ENCODE results near the gene PPIP5K1.
A peak's percentile ranks its signal among the peaks of the same experiment; 100 is the strongest.
"Not testable (repeated sequence)": the region's sequence is repeated elsewhere in the genome, so short reads cannot be mapped to it uniquely, and the experiment has no call there.

The PPIP5K1 gene

DNA sequence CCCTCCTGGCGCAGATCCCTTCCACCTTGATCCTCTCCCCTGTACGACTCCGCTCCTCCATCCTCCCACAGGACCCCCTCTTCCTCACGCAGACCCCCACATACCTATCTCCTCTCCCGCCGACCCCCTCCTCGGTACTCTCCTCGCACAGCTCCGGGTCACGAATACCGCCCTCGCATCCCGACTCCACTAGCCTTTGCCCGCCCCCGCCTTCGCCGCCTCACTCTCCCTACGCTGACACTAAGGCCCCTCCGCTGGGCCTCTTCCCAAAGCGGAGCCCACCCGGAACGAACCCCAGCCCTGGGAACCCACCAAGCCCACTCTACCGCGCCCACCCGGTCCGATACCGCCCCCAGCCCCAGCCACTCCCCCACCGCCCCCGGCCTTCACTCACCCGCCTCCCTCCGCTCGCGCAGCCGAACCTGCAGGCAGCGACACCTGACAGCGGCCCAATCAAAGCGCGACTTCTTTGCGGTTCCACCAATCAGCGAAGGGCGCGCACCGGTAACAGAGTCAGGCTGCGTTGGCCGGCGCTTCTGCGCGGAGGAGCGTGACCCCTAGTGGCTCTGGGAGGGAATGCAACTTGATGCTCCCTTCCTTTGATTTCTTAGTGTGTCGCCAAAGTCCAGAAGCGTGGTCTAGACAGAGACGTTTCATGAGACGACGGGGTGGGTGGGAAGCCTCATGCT lies at the start of gene PPIP5K1:
TSS of gene PPIP5K1 (minus strand) at position 431 of the 689 bp plus-strand sequence. CDS start 5,704 bp downstream, outside the sequence.
- not testable (repeated sequence) for DNase-seq (ENCODE audit: low spot score)

DNA sequence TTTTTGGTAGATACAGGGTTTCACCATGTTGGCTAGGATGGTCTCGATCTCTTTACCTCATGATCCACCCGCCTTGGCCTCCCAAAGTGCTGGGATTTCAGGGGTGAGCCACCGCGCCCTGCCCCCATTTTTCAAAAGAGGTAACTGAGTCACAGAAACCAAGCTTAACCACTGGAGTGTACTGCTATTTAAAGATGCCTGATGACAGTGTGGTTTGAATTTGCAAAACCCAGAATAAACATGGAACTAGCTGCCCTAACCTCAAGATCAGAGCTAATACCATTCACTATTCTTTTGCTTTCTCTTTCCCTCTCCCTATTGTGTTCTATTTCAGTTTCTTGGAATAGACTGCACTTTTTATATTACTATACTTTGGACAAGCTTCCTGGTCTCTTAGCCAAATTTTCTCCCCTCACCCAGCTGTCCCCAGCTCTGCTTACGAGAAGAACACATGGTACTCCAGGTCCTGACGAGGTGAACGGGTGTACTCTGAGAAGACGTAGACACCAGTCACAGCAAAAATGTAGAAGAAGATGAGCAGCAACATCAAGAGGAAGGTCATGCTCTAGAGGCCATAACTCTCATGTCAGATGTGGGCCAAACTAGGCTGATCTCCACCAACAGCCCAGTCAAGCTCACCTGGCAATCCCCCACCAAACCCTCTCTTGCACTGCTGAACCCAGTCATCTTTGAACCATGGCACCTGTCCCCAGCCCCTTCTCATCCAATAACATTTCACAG lies 48.6 kb upstream of the PPIP5K1 start:
- not testable (repeated sequence) for DNase-seq (ENCODE audit: low spot score)

DNA sequence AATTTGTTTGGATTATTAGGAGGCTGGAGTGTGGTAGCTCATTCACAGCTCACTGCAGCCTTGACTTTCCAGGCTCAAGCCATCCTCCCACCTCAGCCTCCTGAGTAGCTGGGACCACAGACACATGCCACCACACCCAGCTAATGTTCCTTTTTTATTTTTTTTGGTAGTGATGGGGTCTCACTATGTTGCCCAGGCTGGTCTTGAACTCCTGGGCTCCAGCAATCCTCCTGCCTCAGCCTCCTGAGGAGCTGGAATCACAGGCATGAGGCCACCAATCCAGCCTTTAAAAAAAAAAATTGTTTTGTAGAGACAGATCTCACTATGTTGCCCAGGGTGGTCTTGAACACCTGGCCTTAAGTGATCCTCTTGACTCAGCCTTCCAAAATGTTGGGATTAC lies 36.9 kb upstream of the PPIP5K1 start:
- DNase-seq (ENCODE audit: low spot score), result not testable (repeated sequence)

DNA sequence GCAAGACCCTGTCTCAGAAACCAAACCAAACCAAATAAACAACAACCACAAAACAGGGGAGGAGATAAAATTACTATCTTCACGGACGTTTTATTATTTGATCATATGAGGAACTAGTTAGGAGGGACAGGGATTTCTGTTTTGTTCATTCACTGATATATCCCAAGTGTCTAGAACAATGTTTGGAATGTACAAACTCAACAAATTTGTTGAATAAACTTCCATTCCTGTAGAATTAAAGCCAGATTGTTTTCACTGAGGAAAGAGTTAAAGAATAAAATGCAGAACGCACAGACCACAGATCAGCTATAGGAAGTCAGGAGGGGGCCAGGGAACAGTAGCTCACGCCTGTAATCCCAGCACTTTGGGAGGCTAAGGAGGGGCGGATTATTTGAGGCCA lies 35.1 kb upstream of the PPIP5K1 start:
- DNase-seq (ENCODE audit: low spot score), result no peak

DNA sequence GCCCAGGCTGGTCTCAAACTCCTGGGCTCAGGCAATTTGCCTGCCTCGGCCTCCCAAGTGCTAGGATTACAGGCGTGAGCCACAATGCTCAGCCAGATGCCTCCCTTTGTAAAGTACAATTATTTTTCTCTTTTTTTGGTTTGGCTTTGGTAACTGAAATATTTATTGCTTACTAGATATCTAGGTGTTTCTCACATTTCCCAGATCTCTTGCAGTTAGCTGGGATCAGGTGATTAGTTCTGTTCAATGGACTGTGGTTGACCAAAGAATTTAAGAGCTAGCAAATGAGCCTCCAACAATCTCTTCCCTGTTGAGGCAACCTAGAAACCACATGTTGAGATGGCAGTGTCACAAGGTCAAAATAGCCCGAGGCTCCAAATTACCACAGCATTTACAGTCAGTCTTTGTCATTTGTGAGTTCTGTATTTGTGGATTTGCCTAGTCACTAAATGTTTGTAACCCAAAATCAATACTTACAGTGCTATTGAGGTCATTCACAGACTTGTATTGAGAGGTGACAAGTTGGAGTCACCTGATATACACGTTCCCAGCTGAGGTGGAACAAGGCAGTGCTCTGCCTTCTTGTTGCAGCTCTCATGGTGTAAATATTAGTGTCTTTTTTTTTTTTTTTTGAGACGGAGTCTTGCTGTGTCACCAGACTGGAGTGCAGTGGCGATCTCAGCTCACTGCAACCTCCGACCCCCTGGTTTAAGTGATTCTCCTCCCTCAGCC lies 32.2 kb upstream of the PPIP5K1 start:
- peak; percentile 18 for DNase-seq (ENCODE audit: low spot score)

DNA sequence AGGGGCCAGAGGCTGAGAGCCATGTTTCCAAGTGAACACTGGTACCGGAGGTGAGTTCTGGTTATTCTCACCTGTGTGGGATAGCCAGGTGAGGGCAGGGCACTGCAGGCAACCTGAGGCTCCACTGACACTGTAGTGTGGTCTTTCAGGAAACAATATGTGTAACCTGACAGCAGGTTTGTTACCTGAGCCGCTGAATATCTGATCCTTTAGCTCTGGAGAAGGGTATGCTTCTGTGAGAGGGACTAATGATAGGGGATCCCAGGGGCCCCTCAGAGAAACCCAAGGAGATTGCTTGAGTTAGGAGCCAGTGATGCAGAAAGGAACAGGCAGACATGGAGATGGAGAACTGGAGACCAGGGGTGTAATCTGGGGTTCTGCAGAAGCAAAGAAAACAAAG lies 28.7 kb upstream of the PPIP5K1 start, which contains the start of gene STRC:
TSS of gene STRC (minus strand) at position 101 of the 400 bp plus-strand sequence. CDS start at position 23, 78 bp downstream.
- not testable (repeated sequence) for DNase-seq (ENCODE audit: low spot score)

DNA sequence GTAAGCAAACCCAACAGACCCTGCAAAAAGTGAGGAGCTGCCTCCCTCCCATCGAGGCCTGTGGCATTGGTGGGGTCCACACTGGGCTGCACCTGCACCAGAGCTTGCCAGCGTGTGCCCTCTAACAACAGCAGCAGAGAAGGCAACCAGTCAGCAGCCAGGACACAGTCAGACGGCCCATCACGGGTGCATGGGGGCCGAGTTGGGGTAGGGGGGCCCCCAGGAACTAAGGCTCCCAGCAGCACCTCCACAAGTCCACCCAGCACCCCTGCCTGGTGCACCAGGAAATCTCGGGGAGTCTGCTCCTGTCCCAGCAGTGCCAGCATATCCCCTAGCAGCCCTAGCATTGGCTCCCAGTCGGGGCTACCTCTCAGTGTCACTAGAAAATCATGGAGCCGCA lies 27.7 kb upstream of the PPIP5K1 start:
- not testable (repeated sequence) for DNase-seq (ENCODE audit: low spot score)

DNA sequence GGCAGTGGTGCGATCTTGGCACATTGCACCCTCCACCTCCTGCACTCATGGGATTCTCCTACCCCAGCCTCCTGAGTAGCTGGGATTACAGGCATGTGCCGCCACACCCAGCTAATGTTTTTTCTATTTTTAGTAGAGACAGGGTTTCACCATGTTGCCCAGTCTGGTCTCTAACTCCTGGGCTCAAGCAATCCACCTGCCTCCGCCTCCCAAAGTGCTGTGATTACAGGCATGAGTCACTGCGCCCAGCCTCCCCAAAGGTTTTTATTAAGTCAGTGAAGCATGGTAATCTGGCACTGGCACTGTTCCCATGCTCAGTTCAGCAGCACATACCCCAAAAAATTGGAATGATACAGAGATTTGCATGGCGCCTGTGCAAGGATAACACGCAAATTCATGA lies 12.2 kb upstream of the PPIP5K1 start:
- DNase-seq (ENCODE audit: low spot score), result peak; percentile 34

DNA sequence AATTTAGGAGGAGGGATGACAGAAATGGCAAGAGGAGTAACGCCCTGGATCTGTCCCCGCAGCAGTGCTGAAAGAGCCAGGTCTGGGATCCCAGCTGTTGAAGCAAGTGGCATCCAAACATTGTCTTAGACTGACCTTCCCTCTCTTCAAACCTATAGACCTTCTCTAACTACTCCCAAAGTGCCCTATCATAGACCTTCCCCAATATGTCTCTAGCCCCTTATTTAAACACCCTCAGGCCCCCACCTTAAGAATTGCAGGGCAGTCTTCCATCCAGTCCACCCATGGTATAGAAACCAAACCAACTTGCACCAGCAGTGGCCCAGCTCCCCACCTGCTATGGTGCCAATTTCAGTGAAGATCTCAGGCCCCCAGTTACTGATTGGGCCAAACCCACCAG lies 10.2 kb upstream of the PPIP5K1 start:
- not testable (repeated sequence) for DNase-seq (ENCODE audit: low spot score)

DNA sequence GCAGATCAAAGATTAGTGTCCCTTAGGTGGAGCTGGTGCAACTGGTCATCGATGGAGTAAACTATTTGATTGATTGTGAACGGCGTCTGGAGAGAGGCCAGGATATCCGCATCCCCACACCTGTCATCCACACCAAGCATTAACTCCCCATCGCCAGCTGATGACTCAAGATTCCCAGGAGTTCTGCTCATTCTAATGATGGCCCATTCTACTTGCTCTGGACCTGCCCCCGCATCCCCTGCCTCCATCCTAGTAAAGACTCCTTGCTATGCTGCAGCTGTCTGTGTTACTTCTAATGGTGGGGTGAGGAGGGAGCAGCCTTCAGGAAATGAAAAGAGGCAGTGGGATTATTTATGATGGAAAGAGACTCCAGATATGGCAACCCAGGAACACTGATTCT lies 9.1 kb upstream of the PPIP5K1 start:
- not testable (repeated sequence) for DNase-seq (ENCODE audit: low spot score)

DNA sequence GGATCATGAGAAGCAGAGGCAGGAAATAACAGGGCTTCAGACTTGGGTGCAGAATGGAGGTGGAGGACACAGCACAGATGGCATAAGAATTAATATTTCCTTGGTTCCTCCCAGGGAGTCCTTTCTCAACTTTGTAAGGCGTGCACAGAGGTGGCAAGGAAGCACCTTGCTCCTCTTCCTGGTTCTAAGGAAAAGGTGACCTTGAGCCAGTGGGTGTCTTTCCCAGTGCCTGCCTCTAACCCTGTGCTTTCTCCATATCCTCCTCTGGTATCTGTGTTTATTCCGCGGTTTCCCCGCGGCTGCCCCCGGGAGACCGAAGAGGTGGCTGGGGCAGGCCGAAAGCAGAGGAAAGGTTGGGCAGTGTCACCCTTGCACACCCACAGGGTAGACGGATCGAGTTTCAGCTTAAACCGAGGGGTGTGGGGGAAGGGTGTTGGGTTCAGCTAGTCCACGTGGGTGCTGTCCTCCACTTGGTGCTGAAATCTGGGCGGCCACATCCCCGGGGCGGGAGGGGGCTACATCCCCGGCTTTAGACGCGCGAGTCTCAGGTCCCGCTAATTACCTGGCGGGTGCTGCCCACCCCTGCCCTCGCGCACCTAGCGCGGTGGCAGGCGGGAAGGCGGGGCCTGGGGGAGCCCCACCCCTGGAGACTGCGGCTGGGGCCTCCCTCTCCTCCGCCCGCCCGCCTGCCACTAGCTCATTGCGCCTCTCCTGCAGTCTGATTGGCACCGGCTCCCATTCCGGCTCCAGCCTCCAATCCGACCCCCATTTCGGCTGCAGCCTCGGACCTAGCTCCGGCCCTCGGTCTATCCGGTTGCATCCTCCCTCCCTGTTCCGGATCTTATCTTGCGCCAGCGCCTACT lies 3.6 kb upstream of the PPIP5K1 start, which contains the start of gene CKMT1B:
TSS of gene CKMT1B (plus strand) at position 700 of the 863 bp plus-strand sequence. CDS start 192 bp downstream, outside the sequence.
- not testable (repeated sequence) for DNase-seq (ENCODE audit: low spot score)

DNA sequence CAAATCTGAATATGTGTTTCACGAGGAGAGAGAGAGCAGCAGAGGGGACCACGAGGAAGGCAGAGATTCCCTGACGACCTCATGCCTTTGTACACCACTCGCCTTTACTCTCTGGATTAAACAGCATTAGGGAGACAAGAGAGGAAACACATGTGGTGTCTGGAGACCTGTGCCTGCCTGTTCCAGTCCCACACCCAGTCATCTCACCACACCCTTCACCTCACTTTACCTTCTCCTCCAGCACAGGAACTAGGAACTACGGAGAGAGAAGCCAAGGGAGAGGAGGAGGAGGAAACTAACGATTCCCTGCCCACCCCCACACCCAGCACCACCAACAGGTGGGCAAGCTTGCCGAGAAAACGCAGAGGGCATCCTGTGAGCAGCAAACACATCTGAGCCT lies 2.8 kb upstream of the PPIP5K1 start:
- not testable (repeated sequence) for DNase-seq (ENCODE audit: low spot score)

DNA sequence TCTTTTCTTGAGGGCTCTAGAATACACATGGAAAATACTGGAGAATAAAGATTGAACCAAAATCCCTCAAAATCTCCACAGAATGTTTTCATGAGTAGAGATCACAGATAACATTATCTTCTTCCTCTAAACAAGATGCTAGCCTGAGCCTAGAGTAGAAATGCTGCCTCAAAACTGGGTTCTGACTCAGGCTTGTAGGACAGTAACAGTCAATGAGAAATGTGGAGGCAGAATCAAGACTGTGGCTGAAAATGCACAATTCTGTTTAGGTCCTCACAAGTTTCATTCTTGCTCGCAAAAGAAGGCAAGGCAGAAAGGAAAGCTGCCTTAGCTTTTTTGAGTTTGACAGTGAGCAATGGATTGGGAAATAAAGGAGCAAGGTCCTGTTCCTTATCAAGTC lies 15.4 kb downstream of the PPIP5K1 start:
- DNase-seq (ENCODE audit: low spot score), result not testable (repeated sequence)

DNA sequence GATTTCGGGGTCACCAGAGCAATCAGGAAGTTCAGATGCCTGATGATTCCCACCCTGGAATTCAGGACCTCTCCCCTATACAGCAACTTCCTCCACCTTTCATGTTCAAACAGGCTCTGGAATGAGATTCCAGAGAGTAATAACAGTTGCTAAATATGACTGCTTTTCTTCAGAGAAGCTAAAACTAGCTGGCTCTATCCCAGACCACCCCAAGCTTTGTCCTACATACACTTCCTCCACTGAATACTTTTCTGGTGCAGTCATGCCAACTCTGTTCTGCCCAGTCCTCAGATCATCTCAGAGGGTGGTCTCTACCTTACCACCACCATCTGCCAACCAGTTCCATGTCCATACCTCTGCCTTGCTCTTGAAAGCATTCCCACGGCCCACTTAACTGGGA lies 23.4 kb downstream of the PPIP5K1 start:
- not testable (repeated sequence) for DNase-seq (ENCODE audit: low spot score)

DNA sequence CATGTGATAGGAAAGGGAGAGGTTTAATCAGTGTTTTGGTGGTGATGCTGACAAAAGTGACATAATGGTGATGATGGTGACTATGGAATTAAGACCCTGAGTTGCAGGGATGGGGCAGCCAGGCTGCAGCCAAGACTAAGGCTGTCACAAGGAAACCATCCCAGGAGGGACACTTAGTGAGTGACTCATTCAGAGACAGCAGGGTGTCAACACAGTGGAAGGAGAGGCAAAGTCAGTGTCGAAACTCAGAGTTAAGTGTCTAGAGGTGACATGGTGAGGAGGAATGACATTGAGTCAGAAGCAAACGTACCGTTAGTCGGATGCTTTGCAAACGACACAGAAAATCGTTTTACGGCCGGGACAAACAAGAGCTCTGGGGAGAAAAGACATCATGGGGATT lies 26.2 kb downstream of the PPIP5K1 start:
- DNase-seq (ENCODE audit: low spot score), result not testable (repeated sequence)

DNA sequence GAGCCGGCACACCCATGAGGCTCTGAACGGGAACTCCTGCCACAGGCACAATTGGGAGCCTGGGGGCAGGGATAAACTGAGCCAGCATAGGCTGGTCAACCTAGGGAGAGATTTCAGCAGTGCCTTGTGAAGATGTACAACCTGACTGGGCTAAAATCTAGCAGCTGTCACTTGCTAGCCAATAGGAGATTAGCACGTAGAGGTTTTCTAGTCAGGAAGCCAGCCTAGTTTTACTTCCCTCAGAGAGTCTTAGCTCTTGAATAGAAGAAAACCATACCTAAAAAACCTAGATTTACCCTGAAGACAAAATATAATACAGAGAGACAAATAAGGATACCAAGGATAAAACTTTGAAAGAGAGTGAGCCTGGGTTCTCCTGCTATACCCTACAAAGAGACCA lies 27.3 kb downstream of the PPIP5K1 start:
- not testable (repeated sequence) for DNase-seq (ENCODE audit: low spot score)

DNA sequence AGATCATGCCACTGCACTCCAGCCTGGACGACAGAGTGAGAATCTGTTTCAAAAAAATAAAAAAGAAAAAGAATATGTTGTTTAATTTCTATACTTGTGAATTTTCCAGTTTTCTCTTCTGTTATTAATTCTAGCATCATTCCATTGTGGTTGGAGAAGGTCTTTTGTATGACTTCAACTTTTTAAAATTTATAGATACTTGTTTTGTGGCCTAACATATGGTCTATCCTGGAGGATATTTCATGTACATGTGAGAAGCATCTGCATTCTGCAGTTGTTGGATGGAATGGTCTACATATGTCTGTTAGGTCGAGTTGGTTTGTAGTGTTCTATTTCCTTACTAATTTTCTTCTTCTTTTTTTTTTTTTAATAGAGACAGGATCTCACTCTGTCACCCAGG lies 37.0 kb downstream of the PPIP5K1 start:
- DNase-seq (ENCODE audit: low spot score), result no peak

DNA sequence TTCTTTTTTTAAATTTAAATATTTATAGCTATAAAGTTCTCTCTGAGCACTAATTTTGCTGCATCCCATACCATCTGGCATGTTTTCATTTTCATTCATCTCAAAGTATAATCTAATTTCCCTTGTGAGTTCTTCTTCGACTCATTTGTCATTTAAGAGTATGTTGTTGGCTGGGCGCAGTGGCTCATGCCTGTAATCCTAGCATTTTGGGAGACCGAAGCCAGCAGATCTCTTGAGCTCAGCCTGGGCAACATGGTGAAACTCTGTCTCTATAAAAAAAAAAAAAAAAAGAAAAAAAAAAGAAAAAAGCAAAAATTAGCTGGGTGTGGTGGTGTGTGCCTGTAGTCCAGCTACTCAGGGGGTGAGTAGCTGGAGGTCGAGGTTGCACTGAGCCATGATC lies 37.8 kb downstream of the PPIP5K1 start:
- DNase-seq (ENCODE audit: low spot score), result no peak

DNA sequence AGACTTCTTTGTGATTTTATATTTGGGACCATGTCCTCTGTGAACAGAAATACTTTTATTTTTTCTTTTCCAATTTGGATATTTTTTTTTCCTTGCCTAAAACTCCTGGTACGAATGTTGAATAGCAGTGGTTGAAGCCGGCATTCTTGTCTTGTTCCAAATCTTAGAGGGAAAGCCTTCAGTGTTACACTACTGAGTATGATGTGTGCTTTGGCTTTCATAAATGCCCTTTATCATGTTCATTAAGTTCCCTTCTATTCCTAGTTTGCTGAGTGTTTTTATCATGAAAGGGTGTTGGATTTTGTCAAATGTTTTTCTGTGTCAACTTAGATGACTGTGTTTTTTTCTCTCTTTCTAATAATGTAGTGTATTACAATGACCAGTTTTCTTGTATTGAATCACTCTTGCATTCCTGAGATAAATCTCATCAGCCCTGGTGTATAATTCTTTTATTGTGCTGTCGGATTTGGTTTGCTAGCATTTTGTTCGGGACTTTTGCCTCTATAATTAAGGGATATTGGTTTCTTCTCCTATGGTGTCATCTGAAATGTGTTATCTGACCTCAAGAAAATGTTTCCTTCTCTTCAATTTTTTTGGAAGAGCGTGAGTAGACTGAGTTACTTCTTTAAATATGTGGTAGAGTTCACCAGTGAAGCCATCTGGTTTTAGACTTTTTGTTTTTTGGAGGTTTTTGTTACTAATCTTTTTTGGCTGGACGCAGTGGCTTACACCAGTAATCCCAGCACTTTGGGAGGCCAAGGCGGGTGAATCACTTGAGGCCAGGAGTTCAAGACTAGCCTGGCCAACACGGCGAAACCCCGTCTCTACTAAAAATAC lies 39.3 kb downstream of the PPIP5K1 start:
- DNase-seq (ENCODE audit: low spot score), result no peak

DNA sequence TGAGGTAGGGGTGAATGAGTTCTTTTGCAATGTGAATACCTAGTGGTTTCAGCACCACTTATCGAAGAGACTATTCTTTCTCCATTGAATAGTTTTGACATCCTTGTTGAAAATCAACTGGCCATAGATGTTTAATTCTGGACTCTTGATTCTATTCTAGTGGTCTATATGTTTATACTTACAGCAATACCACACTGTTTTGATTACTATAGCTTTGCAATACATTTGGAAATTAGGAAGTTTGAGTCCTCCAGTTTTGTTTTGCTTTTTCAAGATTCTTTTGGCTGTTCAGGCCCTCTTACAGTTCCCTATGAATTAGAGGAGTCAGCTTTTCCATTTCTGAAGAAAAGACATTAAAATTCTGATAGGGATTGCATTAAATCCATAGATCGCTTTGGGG lies 42.5 kb downstream of the PPIP5K1 start:
- DNase-seq (ENCODE audit: low spot score), result no peak

DNA sequence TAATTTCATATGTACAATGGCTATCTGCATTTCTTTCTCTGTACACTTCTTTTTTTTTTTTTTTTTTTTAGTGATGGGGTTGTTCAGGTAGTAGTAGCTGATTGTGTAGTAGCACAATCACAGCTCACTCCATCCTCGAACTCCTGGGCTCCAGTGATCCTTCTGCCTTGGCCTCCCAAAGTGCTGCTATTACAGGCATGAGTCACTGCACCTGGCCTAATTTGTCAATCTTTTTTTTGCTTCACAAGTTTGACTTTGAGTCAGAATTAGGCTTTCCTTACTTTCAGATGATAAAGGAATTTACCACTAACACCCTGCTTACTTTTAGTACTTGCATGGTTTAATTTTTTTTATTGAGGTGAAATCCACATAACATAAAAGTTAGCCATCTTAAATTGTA lies 44.6 kb downstream of the PPIP5K1 start:
- DNase-seq (ENCODE audit: low spot score), result no peak
